ENCODE measurements around the gene BROX. TPM values are rescaled to one million over a fixed set of nuclear protein-coding genes. Genes with fewer than 3 reads are reported as not detected.

Gene BROX
- total and polyA plus RNA-seq, 4 donors, result 12.4 to 93.8 (median 31.1) TPM

DNA sequence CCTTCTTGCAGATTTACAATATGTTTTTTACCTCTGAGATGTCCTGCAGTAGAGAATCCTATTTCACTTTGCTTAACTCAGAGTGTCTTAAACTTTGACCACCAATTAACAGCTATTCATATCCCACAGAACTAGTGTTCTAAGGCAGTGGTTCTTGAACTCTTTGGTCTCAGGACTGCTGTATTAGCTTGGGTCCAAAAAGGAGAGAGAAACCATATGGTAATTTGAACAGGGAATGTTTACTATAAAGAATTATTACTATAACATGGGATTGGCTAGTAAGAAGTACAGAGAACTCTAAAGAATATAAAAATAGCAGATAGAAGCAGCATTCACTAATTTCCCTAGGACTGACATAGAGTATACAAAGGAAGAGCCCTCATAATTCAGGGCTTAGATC lies 56.2 kb downstream of the BROX start:
- Histone ChIP-seq H3K4me3 (no peak overlapping the region), H3K4me1 (ENCODE audit: control insufficient read depth in 5 of 5, insufficient read depth in 5 of 5, low read length in 5 of 5) (peaks cover 0 to 14% (median 0%) of the 10 kb centered on the region in 5 donors), H3K9me3 (ENCODE audit: control insufficient read depth in 4 of 4, insufficient read depth in 3 of 4, low read length in 3 of 4) (peaks cover 0 to 8% (median 2%) of the 10 kb centered on the region in 4 donors), H3K27me3 (ENCODE audit: control insufficient read depth in 3 of 3, insufficient read depth in 3 of 3, low read length in 2 of 3) (no peaks in the 10 kb centered on the region), H3K9ac (ENCODE audit: insufficient read depth in 1 of 2, low read length in 2 of 2) (no peak overlapping the region), H3K36me3 (ENCODE audit: control insufficient read depth in 4 of 4, insufficient read depth in 4 of 4, low read length in 4 of 4) (no peaks in the 10 kb centered on the region), H3K27ac (ENCODE audit: low read depth in 1 of 2, low read length in 1 of 2) (no peak overlapping the region)
- TF ChIP-seq, protein P1, sequence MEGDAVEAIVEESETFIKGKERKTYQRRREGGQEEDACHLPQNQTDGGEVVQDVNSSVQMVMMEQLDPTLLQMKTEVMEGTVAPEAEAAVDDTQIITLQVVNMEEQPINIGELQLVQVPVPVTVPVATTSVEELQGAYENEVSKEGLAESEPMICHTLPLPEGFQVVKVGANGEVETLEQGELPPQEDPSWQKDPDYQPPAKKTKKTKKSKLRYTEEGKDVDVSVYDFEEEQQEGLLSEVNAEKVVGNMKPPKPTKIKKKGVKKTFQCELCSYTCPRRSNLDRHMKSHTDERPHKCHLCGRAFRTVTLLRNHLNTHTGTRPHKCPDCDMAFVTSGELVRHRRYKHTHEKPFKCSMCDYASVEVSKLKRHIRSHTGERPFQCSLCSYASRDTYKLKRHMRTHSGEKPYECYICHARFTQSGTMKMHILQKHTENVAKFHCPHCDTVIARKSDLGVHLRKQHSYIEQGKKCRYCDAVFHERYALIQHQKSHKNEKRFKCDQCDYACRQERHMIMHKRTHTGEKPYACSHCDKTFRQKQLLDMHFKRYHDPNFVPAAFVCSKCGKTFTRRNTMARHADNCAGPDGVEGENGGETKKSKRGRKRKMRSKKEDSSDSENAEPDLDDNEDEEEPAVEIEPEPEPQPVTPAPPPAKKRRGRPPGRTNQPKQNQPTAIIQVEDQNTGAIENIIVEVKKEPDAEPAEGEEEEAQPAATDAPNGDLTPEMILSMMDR (IDR thresholded peaks at IDR 0.05; ENCODE audit: control extremely low read depth, extremely low read depth), result no peak
- ATAC-seq (ENCODE audit: insufficient read depth, low FRiP score), result no peak
- no peak for DNase-seq

DNA sequence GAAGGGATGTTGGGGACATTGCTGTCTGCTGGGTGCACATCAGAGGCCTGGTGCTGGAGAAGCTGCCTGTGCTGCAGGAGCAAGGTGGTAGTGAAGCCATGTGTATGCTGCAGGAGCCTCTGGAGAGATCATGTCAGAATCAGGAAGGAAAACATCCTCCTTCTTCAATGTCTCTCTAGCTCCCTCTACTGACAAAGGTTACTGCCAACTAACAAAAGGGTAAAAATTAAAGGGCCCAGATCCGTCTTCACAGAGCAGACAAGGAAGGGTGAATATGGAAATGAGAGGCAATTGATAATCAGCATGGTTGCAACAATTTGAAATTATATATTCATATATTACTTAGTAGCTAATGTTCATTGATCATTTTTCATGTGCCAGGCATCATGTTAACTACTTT lies 56.8 kb downstream of the BROX start:
- Histone ChIP-seq H3K36me3 (ENCODE audit: control insufficient read depth in 4 of 4, insufficient read depth in 4 of 4, low read length in 4 of 4) (no peaks in the 10 kb centered on the region), H3K9me3 (ENCODE audit: control insufficient read depth in 4 of 4, insufficient read depth in 3 of 4, low read length in 3 of 4) (peaks cover 0 to 8% (median 2%) of the 10 kb centered on the region in 4 donors), H3K9ac (ENCODE audit: insufficient read depth in 1 of 2, low read length in 2 of 2) (no peak overlapping the region), H3K27ac (ENCODE audit: low read depth in 1 of 2, low read length in 1 of 2) (no peak overlapping the region), H3K27me3 (ENCODE audit: control insufficient read depth in 3 of 3, insufficient read depth in 3 of 3, low read length in 2 of 3) (no peaks in the 10 kb centered on the region), H3K4me3 (no peak overlapping the region), H3K4me1 (ENCODE audit: control insufficient read depth in 5 of 5, insufficient read depth in 5 of 5, low read length in 5 of 5) (peaks cover 0 to 18% (median 0%) of the 10 kb centered on the region in 5 donors)
- TF ChIP-seq, protein P1 (IDR thresholded peaks at IDR 0.05; ENCODE audit: control extremely low read depth, extremely low read depth), result no peak
- 79 to 94% methylated on average over 1 of the region's 1 CpG for WGBS, 2 donors
- ATAC-seq (ENCODE audit: insufficient read depth, low FRiP score) (no peak), DNase-seq (no peak)

GRCh38 chr1:222769971-222770620 lies 57.7 kb downstream of the BROX start:
- H3K4me3 ChIP-seq, result no peak overlapping the region
- DNase-seq, result no peak
- H3K27me3 ChIP-seq (ENCODE audit: control insufficient read depth in 3 of 3, insufficient read depth in 3 of 3, low read length in 2 of 3), result no peaks in the 10 kb centered on the region
- TF ChIP-seq, protein P1 (IDR thresholded peaks at IDR 0.05; ENCODE audit: control extremely low read depth, extremely low read depth), result no peak
- peaks cover 0 to 8% (median 2%) of the 10 kb centered on the region in 4 donors for H3K9me3 ChIP-seq (ENCODE audit: control insufficient read depth in 4 of 4, insufficient read depth in 3 of 4, low read length in 3 of 4)
- H3K9ac ChIP-seq (ENCODE audit: insufficient read depth in 1 of 2, low read length in 2 of 2), result no peak overlapping the region
- H3K27ac ChIP-seq (ENCODE audit: low read depth in 1 of 2, low read length in 1 of 2), result no peak overlapping the region
- 83 to 87% methylated on average over 2 of the region's 2 CpGs for WGBS, 2 donors
- no peaks in the 10 kb centered on the region for H3K36me3 ChIP-seq (ENCODE audit: control insufficient read depth in 4 of 4, insufficient read depth in 4 of 4, low read length in 4 of 4)
- ATAC-seq (ENCODE audit: insufficient read depth, low FRiP score), result no peak
- H3K4me1 ChIP-seq (ENCODE audit: control insufficient read depth in 5 of 5, insufficient read depth in 5 of 5, low read length in 5 of 5), result peaks cover 0 to 18% (median 0%) of the 10 kb centered on the region in 5 donors

- Histone ChIP-seq H3K9ac (ENCODE audit: insufficient read depth in 1 of 2, low read length in 2 of 2) (no peak overlapping the region), H3K36me3 (ENCODE audit: control insufficient read depth in 4 of 4, insufficient read depth in 4 of 4, low read length in 4 of 4) (no peaks in the 10 kb centered on the region), H3K4me1 (ENCODE audit: control insufficient read depth in 5 of 5, insufficient read depth in 5 of 5, low read length in 5 of 5) (peaks cover 0 to 29% (median 4%) of the 10 kb centered on the region in 5 donors), H3K9me3 (ENCODE audit: control insufficient read depth in 4 of 4, insufficient read depth in 3 of 4, low read length in 3 of 4) (peaks cover 0 to 8% (median 2%) of the 10 kb centered on the region in 4 donors), H3K27me3 (ENCODE audit: control insufficient read depth in 3 of 3, insufficient read depth in 3 of 3, low read length in 2 of 3) (no peaks in the 10 kb centered on the region), H3K4me3 (no peak overlapping the region), H3K27ac (ENCODE audit: low read depth in 1 of 2, low read length in 1 of 2) (no peak overlapping the region)
- ATAC-seq (ENCODE audit: insufficient read depth, low FRiP score), result no peak
- TF ChIP-seq, protein P1 (IDR thresholded peaks at IDR 0.05; ENCODE audit: control extremely low read depth, extremely low read depth), result no peak
- 30 to 48% methylated on average over 4 of the region's 4 CpGs for WGBS, 2 donors
- peak; percentile 86 to 96 (median 95) for DNase-seq
These were observed 60.6 kb downstream of the BROX start for GRCh38 chr1:222772996-222773379.

All from lung (tissue), 12 donors.